Karpas-422 (cell line): Measurements from ENCODE around the gene NUP188. TPM values are rescaled to one million over a fixed set of nuclear protein-coding genes. Genes with fewer than 3 reads are reported as not detected.

Source experiments
- DNase-seq: peaks from one replicate; pipeline ENCODE4 v3.0.0-alpha.2; 2015
- H2AFZ ChIP-seq: fragments of 200-600 bp; sonication (generic); 2 replicates; pipeline ENCODE4 v1.6.1; 2014; ENCODE audit warnings: antibody characterized with exemption, low read length, mixed read lengths
- H3K27ac ChIP-seq: fragments of 200-600 bp; sonication (generic); 2 replicates; pipeline ENCODE4 v1.5.1; 2014; ENCODE audit warnings: mild to moderate bottlenecking, low read length, moderate library complexity
- H3K27me3 ChIP-seq: fragments of 200-600 bp; sonication (generic); 2 replicates; pipeline ENCODE4 v1.6.1; 2014; ENCODE audit warnings: low read length, mixed read lengths
- H3K36me3 ChIP-seq: fragments of 200-600 bp; sonication (generic); 2 replicates; pipeline ENCODE4 v1.6.1; 2014; ENCODE audit warnings: low read length, mixed read lengths; ENCODE audit not compliant: insufficient read depth
- H3K4me1 ChIP-seq: fragments of 200-600 bp; sonication (generic); 2 replicates; pipeline ENCODE4 v1.6.1; 2014; ENCODE audit warnings: mild to moderate bottlenecking, low read length, mixed read lengths
- H3K4me2 ChIP-seq: fragments of 200-600 bp; sonication (generic); 2 replicates; pipeline ENCODE4 v1.6.1; 2014; ENCODE audit warnings: low read length, low read depth, mild to moderate bottlenecking; ENCODE audit not compliant: poor library complexity, severe bottlenecking
- H3K4me3 ChIP-seq: fragments of 200-600 bp; sonication (generic); 2 replicates; pipeline ENCODE4 v1.5.1; 2014; ENCODE audit warnings: mild to moderate bottlenecking, antibody characterized with exemption, low read length, mixed read lengths
- H3K79me2 ChIP-seq: fragments of 200-600 bp; sonication (generic); 2 replicates; pipeline ENCODE4 v1.6.1; 2014; ENCODE audit warnings: mild to moderate bottlenecking, low read length, mixed read lengths
- H3K9ac ChIP-seq: fragments of 200-600 bp; sonication (generic); 2 replicates; pipeline ENCODE4 v1.6.0; 2014; ENCODE audit warnings: low read length
- H3K9me2 ChIP-seq: fragments of 200-600 bp; sonication (generic), shearing (Covaris generic); replicated peaks from 2 replicates; pipeline ENCODE4 v1.6.0; 2014; ENCODE audit warnings: mild to moderate bottlenecking, low read length, moderate library complexity; ENCODE audit not compliant: insufficient read depth
- H3K9me3 ChIP-seq: fragments of 300-700, 200-600 bp; sonication (generic); 2 replicates; pipeline ENCODE4 v1.6.1; 2014; ENCODE audit warnings: low read length, mixed read lengths
- H4K20me1 ChIP-seq: fragments of 200-600 bp; sonication (generic); 2 replicates; pipeline ENCODE4 v1.6.1; 2014; ENCODE audit warnings: mild to moderate bottlenecking, antibody characterized with exemption, low read length, low read depth; ENCODE audit not compliant: insufficient read depth
- total RNA-seq: library from RNA; depleted of rRNA; stranded (reverse); fragments of >200 nt; shearing (Covaris generic); gene quantifications from 2 replicates; pipeline ENCODE4 v1.2.3, GENCODE V29; 2014; ENCODE audit warnings: low replicate concordance

NUP188 gene
- total RNA-seq, 1 experiment from 2014 or later, result 32.1 TPM

DNA sequence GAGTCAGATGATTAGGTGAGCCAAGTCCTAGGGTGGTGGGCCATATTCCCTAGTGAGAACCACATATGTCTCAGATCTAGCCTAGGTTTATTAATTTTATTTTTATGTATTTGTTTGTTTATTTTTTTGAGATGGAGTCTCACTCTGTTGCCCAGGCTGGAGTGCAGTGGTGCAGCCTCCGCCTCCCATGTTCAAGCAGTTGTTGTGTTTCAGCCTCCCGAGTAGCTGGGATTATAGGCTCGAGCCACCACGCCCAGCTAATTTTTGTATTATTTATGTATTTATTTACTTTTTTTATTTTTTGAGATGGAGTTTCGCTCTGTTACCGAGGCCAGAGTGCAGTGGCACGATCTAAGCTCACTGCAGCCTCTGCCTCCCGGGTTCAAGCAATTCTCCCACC lies 36.0 kb downstream of the NUP188 start:
- H3K79me2 ChIP-seq, result no peaks in the 10 kb centered on the region
- H3K9ac ChIP-seq, result no peak overlapping the region
- no peak for DNase-seq
- no peaks in the 10 kb centered on the region for H3K9me3 ChIP-seq
- H3K4me2 ChIP-seq, result no peak overlapping the region
- no peaks in the 10 kb centered on the region for H3K4me1 ChIP-seq
- H4K20me1 ChIP-seq, result no peaks in the 10 kb centered on the region
- no peak overlapping the region for H2AFZ ChIP-seq
- H3K9me2 ChIP-seq, result no peaks in the 10 kb centered on the region
- no peak overlapping the region for H3K4me3 ChIP-seq
- H3K36me3 ChIP-seq, result peaks cover 68% of the 10 kb centered on the region
- H3K27ac ChIP-seq, result no peak overlapping the region
- H3K27me3 ChIP-seq, result no peaks in the 10 kb centered on the region

DNA sequence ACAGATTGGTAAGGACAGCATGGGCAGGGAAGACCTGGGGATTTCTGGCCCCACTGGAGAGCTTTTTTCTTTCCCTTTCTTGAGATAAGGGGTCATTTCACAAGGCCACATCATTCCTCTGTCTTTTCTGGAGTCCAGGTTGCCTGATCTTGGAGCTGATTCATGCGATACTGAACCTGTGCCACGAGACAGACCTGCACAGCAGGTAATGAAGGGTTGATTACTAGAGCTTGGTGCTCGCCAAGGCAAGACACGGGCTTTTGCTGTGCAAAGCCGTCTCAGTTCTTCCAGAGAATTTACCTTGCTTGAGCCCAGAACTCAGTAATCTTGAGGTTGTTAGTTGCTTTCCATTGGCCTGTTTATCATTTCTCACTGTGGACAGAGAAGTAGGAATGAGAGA lies 39.2 kb downstream of the NUP188 start:
- H3K4me3 ChIP-seq, result no peak overlapping the region

DNA sequence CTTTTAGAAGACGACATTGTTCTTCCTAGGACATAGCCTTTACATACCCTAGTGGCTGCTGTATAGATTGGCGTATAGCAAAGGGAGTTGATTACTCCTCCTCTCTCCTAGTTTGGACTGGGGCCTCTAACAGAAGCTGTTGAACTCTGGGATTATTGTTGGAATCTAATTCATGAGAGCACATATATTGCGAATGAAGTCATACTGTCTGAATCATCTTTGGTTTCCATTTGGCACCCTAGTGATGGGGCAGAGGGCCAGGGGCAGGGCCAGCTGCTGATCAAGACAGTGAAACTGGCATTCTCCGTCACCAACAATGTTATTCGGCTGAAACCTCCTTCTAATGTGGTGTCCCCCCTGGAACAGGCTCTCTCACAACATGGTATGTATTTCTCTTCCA lies 40.3 kb downstream of the NUP188 start:
- Histone ChIP-seq H3K36me3 (peaks cover 47% of the 10 kb centered on the region; the same call in 1 of the 2 replicates), H3K9me3 (no peaks in the 10 kb centered on the region), H3K4me2 (no peak overlapping the region), H4K20me1 (no peaks in the 10 kb centered on the region), H3K4me3 (no peak overlapping the region), H3K79me2 (no peaks in the 10 kb centered on the region), H2AFZ (no peak overlapping the region), H3K27me3 (no peaks in the 10 kb centered on the region), H3K27ac (no peak overlapping the region), H3K4me1 (no peaks in the 10 kb centered on the region), H3K9ac (no peak overlapping the region), H3K9me2 (no peaks in the 10 kb centered on the region)
- DNase-seq, result no peak

More for the DNA sequence above, 39.2 kb downstream of the NUP188 start:
- Histone ChIP-seq H3K9me3 (no peaks in the 10 kb centered on the region), H2AFZ (no peak overlapping the region), H3K4me1 (no peaks in the 10 kb centered on the region), H4K20me1 (no peaks in the 10 kb centered on the region), H3K4me2 (no peak overlapping the region), H3K9me2 (no peaks in the 10 kb centered on the region), H3K27ac (no peak overlapping the region), H3K27me3 (no peaks in the 10 kb centered on the region), H3K9ac (no peak overlapping the region), H3K36me3 (peaks cover 50% of the 10 kb centered on the region; the same call in 1 of the 2 replicates), H3K79me2 (no peaks in the 10 kb centered on the region)
- no peak for DNase-seq

DNA sequence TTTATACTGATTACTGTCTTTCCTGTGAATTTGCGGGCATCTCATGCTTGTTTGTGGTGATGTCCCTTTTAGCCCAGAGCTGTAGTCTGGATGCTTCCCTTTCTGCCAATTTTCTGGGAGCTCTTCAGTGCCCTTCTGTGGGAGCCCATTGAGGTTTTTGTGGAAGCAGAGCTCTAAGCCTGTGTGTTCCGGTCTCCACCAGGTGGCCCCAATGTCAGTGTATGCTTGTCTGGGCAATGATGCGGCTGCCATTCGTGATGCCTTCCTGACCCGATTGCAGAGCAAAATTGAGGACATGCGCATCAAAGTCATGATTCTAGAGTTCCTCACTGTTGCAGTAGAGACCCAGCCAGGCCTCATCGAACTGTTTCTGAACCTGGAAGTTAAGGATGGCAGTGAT lies 45.5 kb downstream of the NUP188 start:
- no peaks in the 10 kb centered on the region for H3K27me3 ChIP-seq
- H2AFZ ChIP-seq, result no peak overlapping the region
- no peak overlapping the region for H3K4me2 ChIP-seq
- H3K4me1 ChIP-seq, result no peaks in the 10 kb centered on the region
- no peaks in the 10 kb centered on the region for H4K20me1 ChIP-seq
- H3K9ac ChIP-seq, result no peak overlapping the region
- no peaks in the 10 kb centered on the region for H3K9me3 ChIP-seq
- H3K36me3 ChIP-seq, result peaks cover 50% of the 10 kb centered on the region; the same call in 1 of the 2 replicates
- no peak overlapping the region for H3K27ac ChIP-seq
- no peak for DNase-seq
- no peaks in the 10 kb centered on the region for H3K79me2 ChIP-seq
- H3K9me2 ChIP-seq, result no peaks in the 10 kb centered on the region
- H3K4me3 ChIP-seq, result no peak overlapping the region

DNA sequence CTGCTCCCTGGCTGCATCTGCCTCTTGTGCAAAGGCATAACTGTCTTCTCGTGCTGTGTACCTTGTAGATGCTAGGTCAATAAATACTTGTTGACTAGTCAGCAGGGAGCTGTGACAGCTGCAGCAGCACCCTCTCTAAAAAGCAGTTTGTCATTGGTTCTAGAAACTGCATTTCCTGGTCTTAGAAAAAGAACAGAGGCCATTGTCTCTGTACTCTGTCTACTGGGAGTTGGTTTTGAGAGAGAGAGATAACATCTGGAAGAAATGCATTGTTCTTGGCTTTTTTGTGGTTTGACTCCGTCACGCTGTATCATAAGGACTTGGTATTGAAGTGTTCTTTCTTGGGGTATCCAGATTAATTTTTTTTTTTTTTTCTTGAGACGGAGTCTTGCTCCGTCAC lies 48.3 kb downstream of the NUP188 start:
- no peaks in the 10 kb centered on the region for H3K9me2 ChIP-seq
- no peaks in the 10 kb centered on the region for H4K20me1 ChIP-seq
- H3K36me3 ChIP-seq, result peaks cover 48% of the 10 kb centered on the region; the same call in 1 of the 2 replicates
- H3K4me1 ChIP-seq, result no peaks in the 10 kb centered on the region
- no peaks in the 10 kb centered on the region for H3K9me3 ChIP-seq
- no peak for DNase-seq
- no peak overlapping the region for H3K4me3 ChIP-seq
- H3K79me2 ChIP-seq, result no peaks in the 10 kb centered on the region
- no peak overlapping the region for H3K9ac ChIP-seq
- no peak overlapping the region for H3K4me2 ChIP-seq
- H3K27me3 ChIP-seq, result no peaks in the 10 kb centered on the region
- no peak overlapping the region for H2AFZ ChIP-seq
- H3K27ac ChIP-seq, result no peak overlapping the region

DNA sequence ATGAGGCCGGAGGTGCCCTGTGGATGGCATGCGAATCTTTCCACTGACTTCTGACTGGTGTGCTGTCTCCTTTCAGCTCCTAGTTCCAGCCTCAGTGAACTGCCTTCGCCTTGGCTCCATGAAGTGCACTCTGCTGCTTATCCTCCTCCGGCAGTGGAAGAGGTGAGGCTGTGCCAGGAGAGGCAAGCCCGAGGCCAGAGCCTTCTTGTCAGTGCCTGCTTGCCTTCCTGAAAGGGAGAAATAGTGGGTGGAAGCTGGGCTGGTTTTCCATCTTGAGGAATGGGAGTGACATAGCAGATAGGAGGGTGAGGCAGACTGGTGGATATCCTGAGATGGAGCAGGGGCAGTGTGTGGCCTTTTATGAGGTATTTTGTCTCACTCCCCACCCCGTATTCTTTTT lies 51.0 kb downstream of the NUP188 start:
- Histone ChIP-seq H3K27ac (no peak overlapping the region), H3K36me3 (peaks cover 57% of the 10 kb centered on the region), H3K4me1 (no peaks in the 10 kb centered on the region), H3K4me2 (no peak overlapping the region), H3K9me3 (no peaks in the 10 kb centered on the region), H3K4me3 (no peak overlapping the region), H3K9ac (no peak overlapping the region), H3K79me2 (no peaks in the 10 kb centered on the region), H2AFZ (no peak overlapping the region), H4K20me1 (no peaks in the 10 kb centered on the region), H3K27me3 (no peaks in the 10 kb centered on the region), H3K9me2 (no peaks in the 10 kb centered on the region)
- no peak for DNase-seq

DNA sequence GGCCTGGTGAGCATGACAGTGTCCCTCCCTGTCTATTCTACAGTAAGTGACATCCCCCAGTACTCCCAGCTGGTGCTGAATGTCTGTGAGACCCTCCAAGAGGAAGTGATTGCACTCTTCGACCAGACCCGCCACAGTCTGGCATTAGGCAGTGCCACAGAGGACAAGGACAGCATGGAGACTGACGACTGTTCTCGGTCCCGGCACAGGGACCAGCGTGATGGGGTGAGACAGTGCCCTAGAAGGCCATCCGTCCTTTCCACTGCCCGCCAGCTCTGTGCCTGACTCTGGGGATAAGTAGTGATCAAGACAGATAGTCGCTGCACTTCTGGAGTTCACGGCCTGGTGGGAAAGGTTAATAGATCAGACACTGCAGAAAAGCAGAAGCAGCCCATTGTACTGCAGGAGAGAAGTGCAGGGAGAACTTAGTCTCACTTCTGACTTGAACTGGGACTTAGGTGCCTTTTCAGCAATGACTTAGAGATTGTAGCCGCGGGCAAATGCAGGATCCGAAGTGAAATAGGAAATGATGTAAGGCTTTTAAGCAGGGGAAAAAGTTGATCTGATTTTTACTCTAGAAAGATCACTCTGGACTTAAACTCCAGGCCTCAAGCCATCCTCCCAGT lies 52.2 kb downstream of the NUP188 start:
- Histone ChIP-seq H3K4me1 (no peaks in the 10 kb centered on the region), H3K4me3 (no peak overlapping the region), H4K20me1 (no peaks in the 10 kb centered on the region), H3K27me3 (no peaks in the 10 kb centered on the region), H3K27ac (no peak overlapping the region), H2AFZ (no peak overlapping the region), H3K4me2 (no peak overlapping the region), H3K9ac (no peak overlapping the region), H3K9me3 (no peaks in the 10 kb centered on the region), H3K79me2 (no peaks in the 10 kb centered on the region), H3K9me2 (no peaks in the 10 kb centered on the region), H3K36me3 (peaks cover 47% of the 10 kb centered on the region)
- DNase-seq, result no peak

DNA sequence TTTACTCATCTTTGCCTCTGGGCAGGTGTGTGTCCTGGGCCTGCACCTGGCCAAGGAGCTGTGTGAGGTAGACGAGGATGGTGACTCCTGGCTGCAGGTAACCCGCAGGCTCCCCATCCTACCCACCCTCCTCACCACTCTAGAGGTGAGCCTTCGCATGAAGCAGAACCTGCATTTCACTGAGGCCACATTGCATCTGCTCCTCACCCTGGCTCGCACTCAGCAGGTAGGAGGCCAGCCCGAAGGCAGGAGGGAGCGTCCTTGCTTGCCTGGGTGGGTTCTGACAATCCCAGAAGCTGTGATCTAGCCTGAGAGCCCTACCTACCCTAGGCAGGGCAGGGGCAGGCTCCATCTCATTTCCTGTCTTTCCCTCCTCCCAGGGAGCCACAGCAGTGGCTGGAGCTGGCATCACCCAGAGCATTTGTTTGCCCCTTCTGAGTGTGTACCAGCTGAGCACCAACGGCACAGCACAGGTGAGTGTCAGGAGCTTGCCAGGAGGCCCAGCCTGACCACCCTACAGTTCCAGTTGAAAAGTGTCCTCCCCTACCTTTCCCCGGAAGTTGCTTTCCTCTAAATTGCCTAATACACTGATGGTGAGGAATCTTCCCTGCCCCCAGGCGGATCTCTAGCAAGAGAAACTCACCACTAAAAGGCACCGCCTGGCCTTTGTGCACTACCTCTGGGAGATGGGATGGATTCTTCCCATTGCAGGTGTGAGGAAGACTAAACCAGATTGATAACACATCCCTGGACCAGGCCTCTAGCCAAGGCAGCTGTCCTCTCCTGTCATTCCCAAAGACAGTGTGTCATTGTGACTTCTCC lies 54.2 kb downstream of the NUP188 start:
- Histone ChIP-seq H3K36me3 (peaks cover 45% of the 10 kb centered on the region), H3K9ac (no peak overlapping the region), H3K27ac (no peak overlapping the region)

More for the DNA sequence above, 54.2 kb downstream of the NUP188 start:
- Histone ChIP-seq H3K9me3 (no peaks in the 10 kb centered on the region), H3K4me3 (no peak overlapping the region), H4K20me1 (no peaks in the 10 kb centered on the region), H3K4me2 (no peak overlapping the region), H3K79me2 (no peaks in the 10 kb centered on the region), H2AFZ (no peak overlapping the region), H3K9me2 (no peaks in the 10 kb centered on the region), H3K27me3 (no peaks in the 10 kb centered on the region), H3K4me1 (peaks cover 5% of the 10 kb centered on the region; the same call in 1 of the 2 replicates)
- no peak for DNase-seq
